SJSA1 (cell line): ENCODE data around the gene FCN3. TPM values are rescaled to one million over a fixed set of nuclear protein-coding genes. Genes with fewer than 3 reads are reported as not detected.
A peak's percentile ranks its signal among the peaks of the same experiment; 100 is the strongest.
"Not testable (repeated sequence)": the region's sequence is repeated elsewhere in the genome, so short reads cannot be mapped to it uniquely, and the experiment has no call there.

ENCODE experiments used
- DNase-seq, 2 experiments: peaks; one replicate each; pipeline ENCODE4 v3.0.0-alpha.2; 2015 to 2020; ENCODE audit warnings: low spot score in 2 of 2, low read depth in 1 of 2
- H3K27ac ChIP-seq: fragments of 250-450 bp; sonication (Bioruptor Pico); 2 replicates; pipeline ENCODE4 v1.5.1; 2020; ENCODE audit warnings: mild to moderate bottlenecking, moderate library complexity
- H3K27me3 ChIP-seq: fragments of 250-450 bp; sonication (Bioruptor Pico); replicated peaks from 2 replicates; pipeline ENCODE4 v1.5.1; 2020; ENCODE audit warnings: mild to moderate bottlenecking, moderate library complexity
- H3K36me3 ChIP-seq: fragments of 250-450 bp; sonication (Bioruptor Pico); 2 replicates; pipeline ENCODE4 v1.5.1; 2020; ENCODE audit warnings: mild to moderate bottlenecking
- H3K4me1 ChIP-seq: fragments of 250-450 bp; sonication (Bioruptor Pico); replicated peaks from 2 replicates; pipeline ENCODE4 v1.6.1; 2021; ENCODE audit warnings: mild to moderate bottlenecking
- H3K4me3 ChIP-seq: fragments of 250-450 bp; sonication (Bioruptor Pico); 2 replicates; pipeline ENCODE4 v1.5.1; 2020; ENCODE audit warnings: mild to moderate bottlenecking
- H3K9me3 ChIP-seq: fragments of 250-450 bp; sonication (Bioruptor Pico); replicated peaks from 2 replicates; pipeline ENCODE4 v1.5.1; 2020; ENCODE audit warnings: mild to moderate bottlenecking
- total RNA-seq: library from RNA; depleted of rRNA; stranded (reverse); fragments of >200 nt; shearing (Covaris generic); gene quantifications from 2 replicates; pipeline ENCODE4 v1.2.3, GENCODE V29; 2014

Gene FCN3
- total RNA-seq, 1 experiment from 2014 or later = not detected

DNA sequence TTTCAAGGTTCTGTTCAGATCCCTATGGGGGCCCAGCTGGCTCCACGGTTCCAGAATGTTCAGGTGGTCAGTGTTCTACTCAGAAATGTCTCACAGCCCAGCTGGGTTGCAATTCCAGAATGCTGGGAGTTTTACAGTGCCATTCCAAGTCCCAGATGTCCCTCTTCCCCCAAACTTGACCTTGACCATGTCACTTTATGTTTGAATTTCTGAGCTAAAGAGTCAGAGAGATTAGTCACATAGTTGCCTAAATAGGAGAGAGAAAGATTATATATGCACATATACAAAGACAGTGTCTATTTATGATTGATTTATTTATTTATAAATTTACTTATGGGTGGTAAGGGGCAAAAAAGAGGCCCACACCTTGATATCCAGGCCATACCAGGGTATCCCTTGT, 20.3 kb upstream of the FCN3 start:
- Histone ChIP-seq H3K9me3 (no peaks in the 10 kb centered on the region), H3K27ac (no peak overlapping the region), H3K27me3 (no peaks in the 10 kb centered on the region), H3K36me3 (peaks cover 13% of the 10 kb centered on the region), H3K4me1 (peaks cover 20% of the 10 kb centered on the region), H3K4me3 (no peak overlapping the region)
- DNase-seq = no peak

- H3K36me3 ChIP-seq = peaks cover 13% of the 10 kb centered on the region
- H3K9me3 ChIP-seq = no peaks in the 10 kb centered on the region
- no peak overlapping the region for H3K4me3 ChIP-seq
- no peak overlapping the region for H3K27ac ChIP-seq
- no peaks in the 10 kb centered on the region for H3K27me3 ChIP-seq
- no peak for DNase-seq
- H3K4me1 ChIP-seq = peaks cover 20% of the 10 kb centered on the region
Observed at GRCh38 chr1:27394282-27394658, 19.6 kb upstream of the FCN3 start.

GRCh38 chr1:27393641-27394281, 19.1 kb upstream of the FCN3 start:
- no peaks in the 10 kb centered on the region for H3K27me3 ChIP-seq
- no peak for DNase-seq
- peaks cover 13% of the 10 kb centered on the region for H3K36me3 ChIP-seq
- H3K9me3 ChIP-seq = no peaks in the 10 kb centered on the region
- no peak overlapping the region; the same call in 1 of the 2 replicates for H3K4me3 ChIP-seq
- H3K4me1 ChIP-seq = peaks cover 20% of the 10 kb centered on the region
- no peak overlapping the region for H3K27ac ChIP-seq

GRCh38 chr1:27392778-27393635, 18.4 kb upstream of the FCN3 start:
- Histone ChIP-seq H3K9me3 (no peaks in the 10 kb centered on the region), H3K27ac (peak overlapping the region; percentile 82), H3K27me3 (no peaks in the 10 kb centered on the region), H3K4me1 (peaks cover 20% of the 10 kb centered on the region), H3K4me3 (peak overlapping the region; percentile 80), H3K36me3 (peaks cover 13% of the 10 kb centered on the region)
- DNase-seq = no peak

DNA sequence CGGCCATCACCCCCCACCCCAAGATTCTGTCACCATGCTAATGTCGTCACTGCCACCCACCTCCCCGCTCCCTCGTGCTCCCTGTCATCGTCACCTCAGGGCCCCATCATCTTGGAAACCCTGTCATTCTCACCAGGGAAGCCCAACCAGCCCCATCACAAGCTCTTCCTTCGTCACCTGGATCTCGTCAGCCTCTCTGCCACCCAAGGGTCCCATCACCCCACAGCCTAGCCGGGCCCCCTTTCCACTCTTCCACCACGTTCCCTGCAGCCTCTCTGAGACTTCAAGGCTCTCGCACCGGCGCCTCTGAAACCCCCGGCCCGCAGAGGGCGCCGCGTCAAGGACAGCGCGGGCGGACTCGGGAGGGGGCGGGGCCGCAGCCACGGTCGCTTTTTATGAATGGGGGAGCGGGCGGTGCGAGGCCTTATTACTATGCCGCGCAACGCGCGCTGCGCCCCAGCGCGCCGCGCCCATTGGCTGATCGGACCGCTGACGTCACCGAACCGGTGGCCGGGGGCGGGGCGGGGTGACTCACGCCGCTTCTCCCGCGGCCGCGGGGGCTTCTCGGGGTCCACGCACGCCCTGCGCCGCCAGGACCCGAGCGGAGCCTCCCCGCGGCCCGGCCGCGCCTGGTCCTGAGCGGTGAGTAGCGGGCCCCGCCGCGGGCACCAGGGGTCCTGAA, 17.6 kb upstream of the FCN3 start, which contains the start of gene GPR3:
Gene GPR3 (plus strand): TSS at position 527 of the 682 bp plus-strand sequence. CDS start 1,177 bp downstream, outside the sequence.
- no peaks in the 10 kb centered on the region for H3K27me3 ChIP-seq
- no peaks in the 10 kb centered on the region for H3K9me3 ChIP-seq
- peak within 1 kb of the TSS; percentile 80 for H3K4me3 ChIP-seq
- H3K36me3 ChIP-seq = peaks cover 13% of the 10 kb centered on the region
- H3K27ac ChIP-seq = peak within 1 kb of the TSS; percentile 82
- H3K4me1 ChIP-seq = peaks cover 20% of the 10 kb centered on the region
- DNase-seq = peak; percentile 91 to 95

- H3K36me3 ChIP-seq = peaks cover 13% of the 10 kb centered on the region
- no peaks in the 10 kb centered on the region for H3K9me3 ChIP-seq
- no peaks in the 10 kb centered on the region for H3K27me3 ChIP-seq
- 0 out of 2 replicates have a peak overlapping the region, but pooled peaks have one; percentile 18 for H3K27ac ChIP-seq
- H3K4me1 ChIP-seq = peaks cover 20% of the 10 kb centered on the region
- no peak for DNase-seq
- peak overlapping the region; percentile 80 for H3K4me3 ChIP-seq
Observed at GRCh38 chr1:27391511-27392095, 17.0 kb upstream of the FCN3 start.

DNA sequence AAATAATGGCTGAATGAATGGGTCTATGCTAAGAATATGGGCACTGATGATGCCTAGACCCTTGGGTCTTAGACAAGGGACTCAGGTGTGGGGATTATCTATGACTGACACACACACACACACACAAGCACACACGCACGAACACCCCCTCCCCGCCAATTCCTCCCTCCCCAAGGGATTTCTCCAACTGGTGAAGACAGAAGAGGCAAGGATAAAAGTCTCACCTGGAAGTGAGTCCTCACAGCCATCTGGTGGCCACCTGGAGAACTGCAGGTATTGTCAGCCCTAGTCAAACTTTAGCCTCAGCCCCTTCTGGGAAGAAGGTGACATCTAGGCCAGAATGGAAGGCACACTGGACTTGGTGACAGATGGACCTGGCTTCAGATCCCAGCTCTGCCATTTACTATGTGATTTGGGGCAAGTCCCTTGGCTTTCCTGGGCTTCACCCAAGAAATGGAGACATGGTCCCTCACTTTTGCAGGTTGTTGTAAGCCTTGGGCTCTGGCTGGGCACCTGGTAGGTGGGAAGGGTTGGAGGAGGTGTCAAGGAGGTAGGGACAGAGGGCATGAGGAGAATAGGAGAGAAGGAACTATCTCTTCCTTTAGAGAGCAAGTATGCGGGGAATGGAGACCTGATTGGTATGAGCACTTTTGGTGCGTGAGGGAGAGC, 13.8 kb upstream of the FCN3 start:
- no peak overlapping the region for H3K4me3 ChIP-seq
- peaks cover 11% of the 10 kb centered on the region for H3K4me1 ChIP-seq
- H3K36me3 ChIP-seq = peaks cover 4% of the 10 kb centered on the region; the same call in 1 of the 2 replicates
- H3K9me3 ChIP-seq = no peaks in the 10 kb centered on the region
- H3K27ac ChIP-seq = no peak overlapping the region
- no peak for DNase-seq
- no peaks in the 10 kb centered on the region for H3K27me3 ChIP-seq

- H3K9me3 ChIP-seq, H3K4me3 ChIP-seq, H3K4me1 ChIP-seq, H3K27ac ChIP-seq, H3K36me3 ChIP-seq, H3K27me3 ChIP-seq, DNase-seq: not testable (repeated sequence)
Observed at GRCh38 chr1:27384797-27385196, 10.2 kb upstream of the FCN3 start.

- no peak for DNase-seq
Observed at GRCh38 chr1:27383661-27384060, 9.0 kb upstream of the FCN3 start.

DNA sequence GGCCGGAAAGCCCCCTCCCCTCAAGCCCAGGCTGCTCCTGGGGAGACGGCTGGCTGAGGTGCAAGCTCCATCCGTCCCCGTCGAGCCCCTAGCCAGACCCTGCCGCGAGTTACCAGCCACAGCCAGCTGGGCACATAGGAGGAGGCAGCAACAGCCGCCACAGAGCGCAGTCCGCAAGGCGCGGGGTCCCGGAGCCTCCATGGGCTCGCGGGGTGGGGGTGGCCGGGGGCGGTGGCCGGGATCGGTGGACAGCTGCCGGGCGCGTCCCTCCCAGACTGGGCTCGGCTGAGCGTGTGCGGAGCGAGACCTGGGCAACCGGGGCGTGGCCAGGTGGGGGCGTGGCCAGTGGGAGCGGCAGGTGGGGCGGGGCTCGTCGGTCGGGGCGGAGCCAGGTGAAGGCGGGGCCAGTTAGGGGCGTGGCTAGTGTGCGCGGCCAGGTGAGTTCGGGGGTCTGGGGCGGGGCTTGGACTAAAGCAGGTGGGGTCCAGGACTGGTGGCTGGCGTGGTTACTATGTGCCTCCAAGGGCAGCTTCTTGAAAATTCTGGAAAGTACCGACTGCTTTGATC, 8.5 kb upstream of the FCN3 start, which contains the start of gene CD164L2:
Gene CD164L2 (minus strand): TSS at position 295 of the 567 bp plus-strand sequence. CDS start 94 bp downstream, at position 201.
- no peak for DNase-seq
- H3K4me1 ChIP-seq = no peaks in the 10 kb centered on the region

More at GRCh38 chr1:27383661-27384060, 9.0 kb upstream of the FCN3 start:
- Histone ChIP-seq H3K36me3 (no peaks in the 10 kb centered on the region), H3K4me3 (no peak overlapping the region), H3K27me3 (no peaks in the 10 kb centered on the region), H3K27ac (no peak overlapping the region), H3K4me1 (no peaks in the 10 kb centered on the region), H3K9me3 (no peaks in the 10 kb centered on the region)

GRCh38 chr1:27381969-27382762, 7.5 kb upstream of the FCN3 start:
- H3K27ac ChIP-seq = no peak overlapping the region
- no peaks in the 10 kb centered on the region for H3K27me3 ChIP-seq
- no peaks in the 10 kb centered on the region for H3K4me1 ChIP-seq
- H3K9me3 ChIP-seq = no peaks in the 10 kb centered on the region
- H3K36me3 ChIP-seq = no peaks in the 10 kb centered on the region
- H3K4me3 ChIP-seq = no peak overlapping the region
- no peak for DNase-seq

More for the DNA sequence above, 8.5 kb upstream of the FCN3 start, which contains the start of gene CD164L2:
- H3K9me3 ChIP-seq = no peaks in the 10 kb centered on the region
- H3K4me3 ChIP-seq = no peak within 1 kb of the TSS
- H3K36me3 ChIP-seq = no peaks in the 10 kb centered on the region
- H3K27me3 ChIP-seq = no peaks in the 10 kb centered on the region
- no peak within 1 kb of the TSS for H3K27ac ChIP-seq
